Right lobe of liver (tissue), 6 donors: ENCODE results near the gene FGGY. TPM values are rescaled to one million over a fixed set of nuclear protein-coding genes. Genes with fewer than 3 reads are reported as not detected.
"Not testable (repeated sequence)": the region's sequence is repeated elsewhere in the genome, so short reads cannot be mapped to it uniquely, and the experiment has no call there.

Source experiments
- ATAC-seq, 4 donors: fragments of 200-7000 bp; cut with Tn5 transposase; one replicate each; pipeline ENCODE4 v1.9.1; 2020; ENCODE audit warnings: mild to moderate bottlenecking in 4 of 4, moderate library complexity in 4 of 4
- DNase-seq, 3 donors: peaks; one replicate each; pipeline ENCODE4 v3.0.0-alpha.2; 2020
- H3K27ac ChIP-seq, 3 donors: fragments of 200-600 bp; one replicate each; pipeline ENCODE4 v1.8.0; 2022
- H3K27me3 ChIP-seq, 2 donors: fragments of 200-600 bp; one replicate each; pipeline ENCODE4 v1.8.0; 2022
- H3K36me3 ChIP-seq, 4 donors: fragments of 200-600 bp; sonication (generic) in 1 of 4; one replicate each; pipeline versions ENCODE4 v1.5.1 to v1.8.0; 2017 to 2022; ENCODE audit warnings: control low read depth in 1 of 4
- H3K4me1 ChIP-seq, 4 donors: fragments of 200-600 bp; sonication (generic) in 1 of 4; one replicate each; pipeline versions ENCODE4 v1.5.1 to v1.8.0; 2017 to 2022; ENCODE audit warnings: control low read depth in 1 of 4
- H3K4me3 ChIP-seq, 3 donors: fragments of 200-600 bp; one replicate each; pipeline ENCODE4 v1.8.0; 2022
- H3K9me3 ChIP-seq, 4 donors: fragments of 200-600 bp; sonication (generic) in 1 of 4; one replicate each; pipeline versions ENCODE4 v1.5.1 to v1.8.0; 2017 to 2022; ENCODE audit warnings: control low read depth in 1 of 4
- POLR2A ChIP-seq: fragments of 450-650 bp; IDR thresholded peaks from one replicate; pipeline ENCODE4 v1.6.1; 2017; ENCODE audit warnings: antibody characterized with exemption, mild to moderate bottlenecking
- WGBS: methylation state at CpG from one replicate; pipeline ENCODE4 v1.1.6; 2018; ENCODE audit warnings: low coverage, low lambda C conversion rate; ENCODE audit not compliant: insufficient coverage; ENCODE audit errors: missing lambda C conversion rate; 5-methylcytosine and 5-hydroxymethylcytosine counted together
- intact Hi-C, 2 donors: fragments of 100-400 bp; cut with DNase I; formaldehyde crosslinking; loops; one replicate each; pipeline versions ENCODE4 v1.11.2 to v1.14.1; 2022
- total RNA-seq, 6 experiments: library from RNA; depleted of rRNA in 2 of 6; stranded (reverse); fragments of >200 nt in 2 of 6; fragmentation: NEBNext Ultra II Directional in 3 of 6; extraction: Animal tissue kit (Norgen Biotek cat#: 25700) in 3 of 6; gene quantifications; one replicate each; pipeline versions ENCODE4 v1.1.0 to v1.2.4, GENCODE V29; 2016 to 2023
- TF ChIP-seq, protein P1 (sequence below), 4 donors: fragments of 200-600 bp in 3 of 4; fragments of 450-650 bp in 1 of 4; IDR thresholded peaks; one replicate each; pipeline versions ENCODE4 v1.5.1 to v1.8.0; 2016 to 2022; ENCODE audit warnings: antibody characterized with exemption in 4 of 4, mild to moderate bottlenecking in 2 of 4
- donor health status: DM: no; HTN: yes; CAD: no.
- donor health status: DM: no; HTN: no; CAD: no.
- donor health status: DM: no; HTN: no; CAD: no.
- donor health status: DM: no; HTN: yes; CAD: no.
- donor health status: DM: no; HTN: yes; CAD: no.

The FGGY gene
- total RNA-seq, 6 experiments from 2014 or later, result 45.5 to 84.2 (median 58.7) TPM

DNA sequence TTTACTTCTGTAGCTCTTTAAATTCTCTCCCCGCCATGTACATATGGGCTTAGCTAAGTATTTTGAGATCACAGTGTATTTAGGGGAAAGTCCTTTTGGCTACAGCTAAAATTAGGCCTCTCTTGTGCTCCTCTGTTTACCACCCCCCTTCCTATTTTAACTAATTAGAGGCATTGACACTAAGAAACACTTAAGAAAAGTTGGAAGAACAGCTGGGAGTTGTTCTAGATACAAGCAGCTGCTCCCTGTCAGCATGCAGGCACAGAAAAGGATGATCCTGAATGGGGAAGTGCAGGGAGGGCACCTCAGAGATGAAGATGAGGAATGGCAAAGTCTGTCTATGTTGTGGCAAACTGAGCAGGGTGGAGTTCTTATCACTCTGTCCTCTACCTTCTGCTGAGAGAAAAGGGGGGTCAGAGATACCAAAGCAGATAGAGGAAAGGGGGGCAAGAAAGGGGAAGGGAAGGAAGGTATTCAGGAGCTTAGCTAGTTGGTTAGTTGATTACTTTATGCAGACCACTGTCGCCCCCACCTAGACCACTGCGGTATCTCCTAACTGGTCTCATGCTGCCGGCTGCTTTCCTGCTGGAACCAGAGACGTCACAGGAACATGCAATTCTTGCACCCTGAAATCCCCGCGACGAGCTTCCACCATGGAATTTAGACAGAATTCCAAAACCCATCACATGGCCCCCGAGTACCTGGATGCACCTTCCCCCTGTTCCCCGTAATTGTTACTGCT is 435.5 kb downstream of the FGGY start:
- 86% methylated on average over 8 of the region's 10 CpGs for WGBS
- Histone ChIP-seq H3K4me1 (peaks cover 0 to 15% (median 4%) of the 10 kb centered on the region in 4 donors), H3K9me3 (no peaks in the 10 kb centered on the region), H3K27ac (no peak overlapping the region), H3K36me3 (no peaks in the 10 kb centered on the region), H3K4me3 (no peak overlapping the region), H3K27me3 (no peaks in the 10 kb centered on the region)
- no peak for ATAC-seq
- TF ChIP-seq, protein P1, sequence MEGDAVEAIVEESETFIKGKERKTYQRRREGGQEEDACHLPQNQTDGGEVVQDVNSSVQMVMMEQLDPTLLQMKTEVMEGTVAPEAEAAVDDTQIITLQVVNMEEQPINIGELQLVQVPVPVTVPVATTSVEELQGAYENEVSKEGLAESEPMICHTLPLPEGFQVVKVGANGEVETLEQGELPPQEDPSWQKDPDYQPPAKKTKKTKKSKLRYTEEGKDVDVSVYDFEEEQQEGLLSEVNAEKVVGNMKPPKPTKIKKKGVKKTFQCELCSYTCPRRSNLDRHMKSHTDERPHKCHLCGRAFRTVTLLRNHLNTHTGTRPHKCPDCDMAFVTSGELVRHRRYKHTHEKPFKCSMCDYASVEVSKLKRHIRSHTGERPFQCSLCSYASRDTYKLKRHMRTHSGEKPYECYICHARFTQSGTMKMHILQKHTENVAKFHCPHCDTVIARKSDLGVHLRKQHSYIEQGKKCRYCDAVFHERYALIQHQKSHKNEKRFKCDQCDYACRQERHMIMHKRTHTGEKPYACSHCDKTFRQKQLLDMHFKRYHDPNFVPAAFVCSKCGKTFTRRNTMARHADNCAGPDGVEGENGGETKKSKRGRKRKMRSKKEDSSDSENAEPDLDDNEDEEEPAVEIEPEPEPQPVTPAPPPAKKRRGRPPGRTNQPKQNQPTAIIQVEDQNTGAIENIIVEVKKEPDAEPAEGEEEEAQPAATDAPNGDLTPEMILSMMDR (IDR thresholded peaks at IDR 0.05), result no peak
- TF ChIP-seq POLR2A, result no peak
- DNase-seq, result no peak
- intact Hi-C loops, result no loop called here

DNA sequence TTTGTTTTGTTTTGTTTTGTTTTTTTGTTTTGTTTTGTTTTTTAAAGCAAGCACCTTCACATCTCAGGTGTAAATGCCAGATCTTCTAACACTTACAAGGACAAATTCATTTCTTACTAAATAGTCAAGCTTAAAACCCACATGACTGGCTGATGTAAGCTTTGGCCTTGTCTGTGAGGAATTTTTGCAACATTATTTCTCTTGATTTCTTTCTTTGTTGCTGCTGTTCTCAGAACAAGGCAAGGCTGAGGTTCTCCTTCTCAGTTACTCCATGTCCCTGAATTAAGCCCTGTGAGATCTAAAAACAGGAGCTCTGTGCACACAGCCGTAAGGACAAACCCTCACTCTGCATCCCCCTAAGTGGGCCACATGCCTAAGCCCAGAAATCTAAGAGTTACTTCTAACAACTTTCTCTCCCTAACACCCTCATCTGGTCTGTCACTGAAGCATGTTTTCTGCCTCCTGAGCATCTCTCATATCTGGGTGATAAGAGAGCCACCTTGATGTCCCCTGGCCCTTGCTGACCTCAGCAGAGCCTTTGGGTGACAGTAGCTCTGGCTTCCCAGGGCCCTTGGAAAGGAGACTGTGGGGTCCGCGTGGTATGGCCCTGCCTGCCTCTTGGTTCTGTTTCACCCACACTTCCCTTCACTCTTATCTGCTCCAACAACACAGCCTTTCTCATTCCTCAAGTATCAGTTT is 436.7 kb downstream of the FGGY start:
- WGBS, result 96% methylated on average over 2 of the region's 3 CpGs
- peaks cover 0 to 25% (median 10%) of the 10 kb centered on the region in 4 donors for H3K4me1 ChIP-seq
- TF ChIP-seq, protein P1 (IDR thresholded peaks at IDR 0.05), result no peak
- no peak for TF ChIP-seq POLR2A
- no peaks in the 10 kb centered on the region for H3K27me3 ChIP-seq
- no peaks in the 10 kb centered on the region for H3K36me3 ChIP-seq
- H3K9me3 ChIP-seq, result no peaks in the 10 kb centered on the region
- DNase-seq, result no peak
- H3K4me3 ChIP-seq, result no peak overlapping the region
- H3K27ac ChIP-seq, result no peak overlapping the region
- ATAC-seq, result no peak
- intact Hi-C loops, result no loop called here

DNA sequence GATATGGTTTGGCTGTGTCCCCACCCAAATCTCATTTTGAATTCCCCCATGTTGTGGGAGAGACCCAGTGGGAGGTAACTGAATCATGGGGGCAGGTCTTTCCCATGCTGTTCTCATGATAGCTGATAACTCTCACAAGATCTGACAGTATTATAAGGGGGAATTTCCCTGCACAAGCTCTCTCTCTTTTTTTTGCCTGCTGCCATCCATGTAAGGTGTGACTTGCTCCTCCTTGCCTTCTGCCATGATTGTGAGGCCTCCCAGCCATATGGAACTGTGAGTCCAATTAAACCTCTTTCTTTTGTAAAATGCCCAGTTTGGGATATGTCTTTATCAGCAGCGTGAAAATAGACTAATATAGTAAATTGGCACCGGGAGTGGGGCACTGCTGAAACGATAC is 439.0 kb downstream of the FGGY start:
- H3K27me3 ChIP-seq, H3K27ac ChIP-seq, ATAC-seq, intact Hi-C loops, H3K4me3 ChIP-seq, DNase-seq, H3K9me3 ChIP-seq, H3K36me3 ChIP-seq: not testable (repeated sequence)
- peaks cover 0 to 30% (median 12%) of the 10 kb centered on the region in 4 donors for H3K4me1 ChIP-seq
- 90% methylated on average over 3 of the region's 3 CpGs for WGBS

DNA sequence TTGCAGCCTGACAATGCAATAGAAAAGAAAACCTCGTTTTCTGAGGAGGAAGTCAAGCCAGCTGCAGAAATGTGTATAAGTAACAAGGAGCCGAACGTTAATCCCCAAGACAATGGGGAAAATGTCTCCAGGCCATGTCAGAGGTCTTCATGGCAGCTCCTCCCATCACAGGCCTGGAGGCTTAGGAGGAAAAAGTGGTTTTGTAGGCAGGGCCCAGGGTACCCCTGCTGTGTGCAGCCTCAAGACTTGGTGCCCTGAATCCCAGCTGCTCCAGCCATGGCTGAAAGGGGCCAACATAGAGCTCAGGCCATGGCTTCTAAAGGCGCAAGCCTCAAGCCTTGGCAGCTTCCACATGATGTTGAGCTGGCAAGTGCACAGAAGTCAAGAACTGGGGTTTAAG is 439.9 kb downstream of the FGGY start:
- Histone ChIP-seq H3K27ac (no peak overlapping the region), H3K4me1 (peaks cover 0 to 26% (median 10%) of the 10 kb centered on the region in 4 donors), H3K27me3 (no peaks in the 10 kb centered on the region), H3K4me3 (no peak overlapping the region), H3K36me3 (no peaks in the 10 kb centered on the region), H3K9me3 (no peaks in the 10 kb centered on the region)
- TF ChIP-seq POLR2A, result no peak
- TF ChIP-seq, protein P1 (IDR thresholded peaks at IDR 0.05), result no peak
- intact Hi-C loops, result no loop called here
- DNase-seq (no peak), ATAC-seq (no peak)
- WGBS, result 87% methylated on average over 3 of the region's 4 CpGs

DNA sequence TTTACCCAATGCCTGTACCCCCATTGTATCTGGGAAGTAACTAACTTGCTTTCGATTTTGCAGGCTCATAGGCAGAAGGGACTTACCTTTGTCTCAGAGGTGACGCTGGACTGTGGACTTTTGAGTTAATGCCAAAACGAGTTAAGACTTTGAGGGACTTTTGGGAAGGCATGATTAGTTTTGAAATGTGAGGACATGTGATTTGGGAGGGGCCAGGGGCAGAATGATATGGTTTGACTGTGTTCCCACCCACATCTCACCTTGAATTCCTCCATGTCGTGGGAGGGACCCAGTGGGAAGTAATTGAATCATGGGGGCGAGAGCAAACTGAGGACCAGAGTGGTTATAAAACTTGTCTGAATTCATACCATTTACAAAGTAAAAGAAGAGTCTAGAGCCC is 440.7 kb downstream of the FGGY start:
- DNase-seq (no peak), ATAC-seq (peak in 3 of 4 donors; percentile 43 to 58 (median 47))
- WGBS, result 42% methylated on average over 5 of the region's 5 CpGs
- Histone ChIP-seq H3K4me3 (no peak overlapping the region), H3K4me1 (peaks cover 0 to 26% (median 11%) of the 10 kb centered on the region in 4 donors), H3K27ac (peak overlapping the region in 1 of 3 donors; percentile 33), H3K36me3 (no peaks in the 10 kb centered on the region), H3K27me3 (no peaks in the 10 kb centered on the region), H3K9me3 (no peaks in the 10 kb centered on the region)
- no peak for TF ChIP-seq POLR2A
- TF ChIP-seq, protein P1 (IDR thresholded peaks at IDR 0.05), result no peak
- intact Hi-C loops, result no loop called here
